Panc1 (cell line): Measurements from ENCODE around the gene CFAP221. TPM values are rescaled to one million over a fixed set of nuclear protein-coding genes. Genes with fewer than 3 reads are reported as not detected.
A peak's percentile ranks its signal among the peaks of the same experiment; 100 is the strongest.

Experiments used
- ATAC-seq: fragments of 200-7000 bp; cut with Tn5 transposase; 2 replicates; pipeline ENCODE4 v1.9.1; 2020; ENCODE audit warnings: mild to moderate bottlenecking, moderate library complexity
- BruUV-seq: library from RNA; stranded (reverse); fragments of 400-500 nt; replicated peaks from 2 replicates; lab custom pipeline; 2021; lab: Mats Ljungman, UMichigan
- CTCF ChIA-PET: fragments of 300-600 bp; sonication (Branson Sonifier 250); formaldehyde crosslinking; loops from one replicate; lab custom pipeline; 2022; ENCODE audit warnings: antibody characterized with exemption; lab: Charles Lee
- POLR2A ChIA-PET: fragments of 300-600 bp; sonication (Branson Sonifier 250); formaldehyde crosslinking; loops from one replicate; lab custom pipeline; 2022; ENCODE audit warnings: antibody characterized with exemption; lab: Charles Lee
- DNase-seq: peaks from one replicate; pipeline ENCODE4 v3.0.0-alpha.2; 2010; ENCODE audit warnings: low read depth, low spot score
- H3K27ac ChIP-seq: 2 replicates; pipeline ENCODE4 v1.5.1; 2011; ENCODE audit warnings: mild to moderate bottlenecking, low read length, inconsistent platforms
- H3K27me3 ChIP-seq: fragments of 200-500 bp; sonication (Bioruptor generic); 2 replicates; pipeline ENCODE4 v1.6.0; 2014; ENCODE audit warnings: low read length, inconsistent platforms; ENCODE audit not compliant: control insufficient read depth, insufficient read depth
- H3K36me3 ChIP-seq: fragments of 200-500 bp; sonication (Bioruptor generic); 2 replicates; pipeline ENCODE4 v1.5.1; 2014; ENCODE audit warnings: inconsistent platforms, mild to moderate bottlenecking, low read length, moderate library complexity; ENCODE audit not compliant: control insufficient read depth, insufficient read depth
- H3K4me1 ChIP-seq: 2 replicates; pipeline ENCODE4 v1.5.1; 2011; ENCODE audit warnings: inconsistent platforms, mild to moderate bottlenecking, low read length, moderate library complexity; ENCODE audit not compliant: control insufficient read depth, insufficient read depth
- H3K4me3 ChIP-seq, 2 experiments: 2 replicates each; pipeline ENCODE4 v1.5.1; 2011 to 2012; ENCODE audit warnings: low read depth in 2 of 2, low read length in 2 of 2, mild to moderate bottlenecking in 2 of 2, inconsistent platforms in 1 of 2, moderate library complexity in 1 of 2
- H3K9me3 ChIP-seq: fragments of 200-500 bp; sonication (Bioruptor generic); 2 replicates; pipeline ENCODE4 v1.5.1; 2014; ENCODE audit warnings: low read depth, mild to moderate bottlenecking, inconsistent platforms, low read length, moderate library complexity; ENCODE audit not compliant: control insufficient read depth, insufficient read depth
- POLR2AphosphoS5 ChIP-seq: IDR thresholded peaks from 2 replicates; pipeline ENCODE4 v1.6.1; 2012; ENCODE audit warnings: mild to moderate bottlenecking, low read depth, low read length, moderate library complexity
- SIN3A ChIP-seq: IDR thresholded peaks from 2 replicates; pipeline ENCODE4 v1.6.1; 2012; ENCODE audit warnings: low read depth, mild to moderate bottlenecking, low read length, moderate library complexity, borderline replicate concordance; ENCODE audit not compliant: insufficient read depth
- TCF7L2 ChIP-seq: IDR thresholded peaks from 2 replicates; pipeline ENCODE4 v1.6.1; 2011; ENCODE audit warnings: mild to moderate bottlenecking, low read depth, low read length, inconsistent platforms
- in situ Hi-C: cut with HindIII; loops from 2 replicates; pipeline ENCODE4 v1.10.0; 2016; ENCODE audit warnings: low sequenced_read_pairs, low pct_unique_long_range_greater_than_20kb
- intact Hi-C: fragments of 100-400 bp; cut with micrococcal nuclease; formaldehyde crosslinking; loops from one replicate; pipeline ENCODE4 v1.10.0; 2022; ENCODE audit not compliant: unreplicated experiment
- total RNA-seq: library from RNA; stranded (reverse); gene quantifications from one replicate; pipeline ENCODE4 v1.2.1, GENCODE V29; 2021; ENCODE audit not compliant: unreplicated experiment
- TF ChIP-seq, protein P1 (sequence below): fragments of 450-650 bp; IDR thresholded peaks from 2 replicates; pipeline ENCODE4 v1.5.1; 2017; ENCODE audit warnings: mild to moderate bottlenecking
- TF ChIP-seq, protein P2 (sequence below), 2 experiments: IDR thresholded peaks; 2 replicates each; pipeline ENCODE4 v1.6.1; 2011 to 2012; ENCODE audit warnings: low read depth in 2 of 2, control low read depth in 1 of 2, low read length in 1 of 2, mild to moderate bottlenecking in 1 of 2, moderate library complexity in 1 of 2; ENCODE audit not compliant: insufficient read depth in 1 of 2

The CFAP221 gene
- total RNA-seq, 1 experiment from 2014 or later: not detected

DNA sequence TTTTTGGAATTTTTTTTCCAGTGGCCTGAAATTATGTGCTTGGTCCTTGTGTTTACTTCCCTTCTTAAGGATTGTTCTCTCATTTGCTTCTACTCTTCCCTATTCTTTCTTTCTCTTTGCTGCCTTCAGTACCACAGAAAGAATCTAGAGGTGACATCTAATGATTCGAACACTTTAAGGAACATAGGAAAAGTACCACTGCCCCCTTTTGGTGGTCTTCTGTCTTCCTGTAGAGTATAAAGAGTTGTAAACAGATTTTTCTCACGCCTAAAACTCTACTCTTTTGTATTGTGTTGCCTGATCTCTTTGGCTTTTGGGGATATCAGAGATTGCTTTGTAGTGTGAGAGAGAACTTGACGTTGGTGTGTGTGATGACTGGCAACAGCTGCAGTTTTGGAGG, 13.0 kb upstream of the CFAP221 start:
- no TSS peak for BruUV-seq
- ChIA-PET CTCF (no interaction called here), POLR2A (no interaction called here)
- in situ Hi-C loops: no loop called here
- H3K27ac ChIP-seq: no peak overlapping the region
- H3K4me1 ChIP-seq: no peaks in the 10 kb centered on the region
- no peaks in the 10 kb centered on the region for H3K36me3 ChIP-seq
- ATAC-seq (no peak), DNase-seq (no peak)
- peaks cover 4% of the 10 kb centered on the region; the same call in 1 of the 2 replicates for H3K9me3 ChIP-seq
- H3K4me3 ChIP-seq: no peak overlapping the region
- intact Hi-C loops: no loop called here
- H3K27me3 ChIP-seq: peaks cover 6% of the 10 kb centered on the region
- TF ChIP-seq, protein P1, sequence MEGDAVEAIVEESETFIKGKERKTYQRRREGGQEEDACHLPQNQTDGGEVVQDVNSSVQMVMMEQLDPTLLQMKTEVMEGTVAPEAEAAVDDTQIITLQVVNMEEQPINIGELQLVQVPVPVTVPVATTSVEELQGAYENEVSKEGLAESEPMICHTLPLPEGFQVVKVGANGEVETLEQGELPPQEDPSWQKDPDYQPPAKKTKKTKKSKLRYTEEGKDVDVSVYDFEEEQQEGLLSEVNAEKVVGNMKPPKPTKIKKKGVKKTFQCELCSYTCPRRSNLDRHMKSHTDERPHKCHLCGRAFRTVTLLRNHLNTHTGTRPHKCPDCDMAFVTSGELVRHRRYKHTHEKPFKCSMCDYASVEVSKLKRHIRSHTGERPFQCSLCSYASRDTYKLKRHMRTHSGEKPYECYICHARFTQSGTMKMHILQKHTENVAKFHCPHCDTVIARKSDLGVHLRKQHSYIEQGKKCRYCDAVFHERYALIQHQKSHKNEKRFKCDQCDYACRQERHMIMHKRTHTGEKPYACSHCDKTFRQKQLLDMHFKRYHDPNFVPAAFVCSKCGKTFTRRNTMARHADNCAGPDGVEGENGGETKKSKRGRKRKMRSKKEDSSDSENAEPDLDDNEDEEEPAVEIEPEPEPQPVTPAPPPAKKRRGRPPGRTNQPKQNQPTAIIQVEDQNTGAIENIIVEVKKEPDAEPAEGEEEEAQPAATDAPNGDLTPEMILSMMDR: peak; percentile 14; the same call in 1 of the 2 replicates
- TF ChIP-seq, protein P2, sequence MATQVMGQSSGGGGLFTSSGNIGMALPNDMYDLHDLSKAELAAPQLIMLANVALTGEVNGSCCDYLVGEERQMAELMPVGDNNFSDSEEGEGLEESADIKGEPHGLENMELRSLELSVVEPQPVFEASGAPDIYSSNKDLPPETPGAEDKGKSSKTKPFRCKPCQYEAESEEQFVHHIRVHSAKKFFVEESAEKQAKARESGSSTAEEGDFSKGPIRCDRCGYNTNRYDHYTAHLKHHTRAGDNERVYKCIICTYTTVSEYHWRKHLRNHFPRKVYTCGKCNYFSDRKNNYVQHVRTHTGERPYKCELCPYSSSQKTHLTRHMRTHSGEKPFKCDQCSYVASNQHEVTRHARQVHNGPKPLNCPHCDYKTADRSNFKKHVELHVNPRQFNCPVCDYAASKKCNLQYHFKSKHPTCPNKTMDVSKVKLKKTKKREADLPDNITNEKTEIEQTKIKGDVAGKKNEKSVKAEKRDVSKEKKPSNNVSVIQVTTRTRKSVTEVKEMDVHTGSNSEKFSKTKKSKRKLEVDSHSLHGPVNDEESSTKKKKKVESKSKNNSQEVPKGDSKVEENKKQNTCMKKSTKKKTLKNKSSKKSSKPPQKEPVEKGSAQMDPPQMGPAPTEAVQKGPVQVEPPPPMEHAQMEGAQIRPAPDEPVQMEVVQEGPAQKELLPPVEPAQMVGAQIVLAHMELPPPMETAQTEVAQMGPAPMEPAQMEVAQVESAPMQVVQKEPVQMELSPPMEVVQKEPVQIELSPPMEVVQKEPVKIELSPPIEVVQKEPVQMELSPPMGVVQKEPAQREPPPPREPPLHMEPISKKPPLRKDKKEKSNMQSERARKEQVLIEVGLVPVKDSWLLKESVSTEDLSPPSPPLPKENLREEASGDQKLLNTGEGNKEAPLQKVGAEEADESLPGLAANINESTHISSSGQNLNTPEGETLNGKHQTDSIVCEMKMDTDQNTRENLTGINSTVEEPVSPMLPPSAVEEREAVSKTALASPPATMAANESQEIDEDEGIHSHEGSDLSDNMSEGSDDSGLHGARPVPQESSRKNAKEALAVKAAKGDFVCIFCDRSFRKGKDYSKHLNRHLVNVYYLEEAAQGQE (IDR thresholded peaks at IDR 0.05; ENCODE audit: insufficient read depth in 1 of 2, low read depth in 2 of 2, low read length in 1 of 2): no peak

DNA sequence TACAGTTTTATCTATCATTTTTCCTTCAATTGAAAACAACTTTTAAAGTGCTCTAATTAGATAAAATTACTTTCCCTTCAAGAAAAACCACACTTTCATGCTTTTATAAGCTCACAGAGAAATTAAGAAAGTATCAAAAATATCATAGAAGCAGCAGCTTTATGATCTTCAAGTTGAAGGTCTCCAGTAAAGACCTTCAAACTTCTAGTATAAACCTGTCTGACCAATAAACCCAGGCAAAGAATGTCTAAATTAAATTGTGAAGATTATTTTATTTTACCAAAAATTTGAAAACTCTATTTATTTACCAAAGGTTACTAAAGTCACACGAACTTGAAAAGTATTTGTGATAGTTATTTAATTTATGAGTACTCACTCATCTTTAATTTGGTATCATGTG, 10.7 kb upstream of the CFAP221 start:
- Histone ChIP-seq H3K9me3 (peaks cover 4% of the 10 kb centered on the region; the same call in 1 of the 2 replicates), H3K4me3 (no peak overlapping the region), H3K27ac (no peak overlapping the region), H3K27me3 (peaks cover 5% of the 10 kb centered on the region), H3K4me1 (no peaks in the 10 kb centered on the region), H3K36me3 (no peaks in the 10 kb centered on the region)
- ATAC-seq (no peak), DNase-seq (no peak)
- CTCF ChIA-PET: interaction anchor here (0.5 kb wide), 1 partner anchor 18 kb away, joined by 5 read pairs; no protein-coding TSS in a partner anchor
- in situ Hi-C loops (no loop called here), intact Hi-C loops (no loop called here)
- POLR2A ChIA-PET: no interaction called here
- BruUV-seq: no TSS peak
- TF ChIP-seq POLR2AphosphoS5: no peak
- TF ChIP-seq TCF7L2: no peak
- no peak for TF ChIP-seq SIN3A
- TF ChIP-seq, protein P2 (IDR thresholded peaks at IDR 0.05; ENCODE audit: insufficient read depth in 1 of 2, low read depth in 2 of 2, low read length in 1 of 2): no peak
- TF ChIP-seq, protein P1: no peak
